IMR-90 (cell line): ENCODE data around the gene SPATA16. TPM values are rescaled to one million over a fixed set of nuclear protein-coding genes. Genes with fewer than 3 reads are reported as not detected.

Experiments used
- ATAC-seq: fragments of 200-7000 bp; cut with Tn5 transposase; 2 replicates; pipeline ENCODE4 v1.9.1; 2020; ENCODE audit warnings: low read depth, mild to moderate bottlenecking, moderate library complexity
- BruUV-seq: library from RNA; stranded (reverse); fragments of 400-500 nt; replicated peaks from 2 replicates; lab custom pipeline; 2021; lab: Mats Ljungman, UMichigan
- CTCF ChIA-PET: fragments of 300-600 bp; formaldehyde crosslinking; extraction: SDS; loops from one replicate; lab custom pipeline; 2021; ENCODE audit warnings: antibody characterized with exemption; lab: Yijun Ruan, JAX
- POLR2A ChIA-PET: fragments of 300-600 bp; sonication (Branson Sonifier 250); formaldehyde crosslinking; loops from one replicate; lab custom pipeline; 2022; ENCODE audit warnings: antibody characterized with exemption; ENCODE audit not compliant: unreplicated experiment; lab: Charles Lee
- DNase-seq: peaks from one replicate; pipeline ENCODE4 v3.0.0; 2013
- H2AFZ ChIP-seq: replicated peaks from 2 replicates; pipeline ENCODE3; 2013; ENCODE audit warnings: low read length, mild to moderate bottlenecking; ENCODE audit not compliant: poor library complexity
- H2AK5ac ChIP-seq: 2 replicates; pipeline ENCODE4 v1.6.1; 2013; ENCODE audit warnings: low read depth, low read length, inconsistent platforms
- H2AK9ac ChIP-seq: replicated peaks from 2 replicates; pipeline ENCODE3; 2013; ENCODE audit warnings: mild to moderate bottlenecking, low read depth, low read length, moderate library complexity; ENCODE audit not compliant: poor library complexity
- H2BK120ac ChIP-seq: 2 replicates; pipeline ENCODE4 v1.6.1; 2013; ENCODE audit warnings: low read depth, low read length, inconsistent platforms
- H2BK15ac ChIP-seq: 3 replicates; pipeline ENCODE4 v1.6.1; 2013; ENCODE audit warnings: low read depth, low read length, inconsistent platforms
- H2BK20ac ChIP-seq: 2 replicates; pipeline ENCODE4 v1.6.1; 2013; ENCODE audit warnings: low read depth, mild to moderate bottlenecking, inconsistent platforms, low read length, moderate library complexity
- H2BK5ac ChIP-seq: 2 replicates; pipeline ENCODE4 v1.6.1; 2013; ENCODE audit warnings: mild to moderate bottlenecking, low read depth, low read length, inconsistent platforms; ENCODE audit not compliant: poor library complexity, severe bottlenecking
- H3K14ac ChIP-seq: replicated peaks from 2 replicates; pipeline ENCODE4 v1.6.1; 2013; ENCODE audit warnings: low read depth, low read length, inconsistent platforms
- H3K18ac ChIP-seq: 2 replicates; pipeline ENCODE4 v1.6.1; 2013; ENCODE audit warnings: low read depth, low read length, control low read depth
- H3K23ac ChIP-seq: 2 replicates; pipeline ENCODE4 v1.6.1; 2013; ENCODE audit warnings: low read depth, low read length, inconsistent platforms
- H3K27ac ChIP-seq: 2 replicates; pipeline ENCODE4 v1.5.1; 2013; ENCODE audit warnings: mild to moderate bottlenecking, control low read depth, low read length; ENCODE audit not compliant: insufficient read depth
- H3K27me3 ChIP-seq: 2 replicates; pipeline ENCODE4 v1.6.1; 2013; ENCODE audit warnings: low read length; ENCODE audit not compliant: control insufficient read depth, insufficient read depth
- H3K36me3 ChIP-seq: 2 replicates; pipeline ENCODE4 v1.6.1; 2013; ENCODE audit warnings: low read length, mixed read lengths; ENCODE audit not compliant: control insufficient read depth, insufficient read depth
- H3K4ac ChIP-seq: 2 replicates; pipeline ENCODE4 v1.6.1; 2013; ENCODE audit warnings: low read depth, low read length, inconsistent platforms
- H3K4me1 ChIP-seq: 2 replicates; pipeline ENCODE4 v1.6.1; 2013; ENCODE audit warnings: low read length, mixed read lengths; ENCODE audit not compliant: control insufficient read depth, insufficient read depth
- H3K4me2 ChIP-seq: 2 replicates; pipeline ENCODE4 v1.6.1; 2013; ENCODE audit warnings: low read depth, mild to moderate bottlenecking, control low read depth, low read length, moderate library complexity
- H3K4me3 ChIP-seq: 2 replicates; pipeline ENCODE4 v1.5.1; 2013; ENCODE audit warnings: low read depth, mild to moderate bottlenecking, control low read depth, low read length, moderate library complexity; ENCODE audit not compliant: insufficient read depth
- H3K56ac ChIP-seq: 2 replicates; pipeline ENCODE4 v1.6.1; 2013; ENCODE audit warnings: low read length, inconsistent platforms; ENCODE audit not compliant: insufficient read depth; ENCODE audit errors: extremely low read depth
- H3K79me1 ChIP-seq, 2 experiments: 2 replicates each; pipeline ENCODE4 v1.6.1; 2013; ENCODE audit warnings: low read length in 2 of 2, inconsistent platforms in 1 of 2, low read depth in 1 of 2
- H3K9ac ChIP-seq: 2 replicates; pipeline ENCODE4 v1.6.1; 2013; ENCODE audit warnings: low read depth, low read length, control low read depth
- H3K9me1 ChIP-seq: 2 replicates; pipeline ENCODE4 v1.6.1; 2013; ENCODE audit warnings: low read length, inconsistent platforms; ENCODE audit not compliant: insufficient read depth
- H3K9me3 ChIP-seq: 2 replicates; pipeline ENCODE4 v1.6.1; 2013; ENCODE audit warnings: low read length; ENCODE audit not compliant: control insufficient read depth, insufficient read depth
- H4K20me1 ChIP-seq: 2 replicates; pipeline ENCODE4 v1.6.1; 2013; ENCODE audit warnings: low read length, inconsistent platforms; ENCODE audit not compliant: insufficient read depth
- H4K5ac ChIP-seq: 2 replicates; pipeline ENCODE4 v1.6.1; 2013; ENCODE audit warnings: mild to moderate bottlenecking, low read depth, low read length, control low read depth
- H4K8ac ChIP-seq, 2 experiments: 2 replicates each; pipeline ENCODE4 v1.6.1; 2013; ENCODE audit warnings: low read depth in 2 of 2, low read length in 2 of 2, control low read depth in 1 of 2, inconsistent platforms in 1 of 2
- H4K91ac ChIP-seq: 2 replicates; pipeline ENCODE4 v1.6.1; 2013; ENCODE audit warnings: low read depth, low read length, inconsistent platforms; ENCODE audit not compliant: insufficient read depth
- BHLHE40 ChIP-seq: fragments of 150-350 bp; IDR thresholded peaks from 2 replicates; pipeline ENCODE4 v1.6.1; 2016; ENCODE audit warnings: mild to moderate bottlenecking, low read depth, low read length
- CEBPB ChIP-seq: IDR thresholded peaks from 2 replicates; pipeline ENCODE4 v1.6.1; 2012; ENCODE audit warnings: low read depth, low read length, improper control_type of control experiment
- CHD1 ChIP-seq: IDR thresholded peaks from 2 replicates; pipeline ENCODE4 v1.6.1; 2012; ENCODE audit warnings: low read depth, low read length, improper control_type of control experiment
- MAFK ChIP-seq: IDR thresholded peaks from 2 replicates; pipeline ENCODE4 v1.6.1; 2012; ENCODE audit warnings: low read depth, low read length, improper control_type of control experiment
- MXI1 ChIP-seq: IDR thresholded peaks from 2 replicates; pipeline ENCODE4 v1.6.1; 2012; ENCODE audit warnings: low read depth, mild to moderate bottlenecking, low read length, moderate library complexity, borderline replicate concordance
- NFE2L2 ChIP-seq: fragments of 150-350 bp; IDR thresholded peaks from 2 replicates; pipeline ENCODE4 v1.6.1; 2016; ENCODE audit warnings: low read depth, mild to moderate bottlenecking, low read length
- POLR2A ChIP-seq: IDR thresholded peaks from 2 replicates; pipeline ENCODE4 v1.6.1; 2012; ENCODE audit warnings: mild to moderate bottlenecking, low read depth, low read length
- RAD21 ChIP-seq: IDR thresholded peaks from 2 replicates; pipeline ENCODE4 v1.6.1; 2012; ENCODE audit warnings: low read length, improper control_type of control experiment
- RCOR1 ChIP-seq: IDR thresholded peaks from 2 replicates; pipeline ENCODE4 v1.6.1; 2012; ENCODE audit warnings: mild to moderate bottlenecking, low read length, improper control_type of control experiment; ENCODE audit not compliant: insufficient replicate concordance
- RFX5 ChIP-seq: IDR thresholded peaks from 2 replicates; pipeline ENCODE4 v1.8.0; 2012; ENCODE audit warnings: low read depth, mild to moderate bottlenecking, low read length, moderate library complexity
- SMC3 ChIP-seq: fragments of 150-350 bp; IDR thresholded peaks from 2 replicates; pipeline ENCODE4 v1.6.1; 2016; ENCODE audit warnings: low read depth, mild to moderate bottlenecking, antibody characterized with exemption, low read length, moderate library complexity
- WGBS, 2 experiments: methylation state at CpG; one replicate each; pipeline versions ENCODE4 v1.1.5 to v1.1.7; 2013; ENCODE audit warnings: missing lambda C conversion rate in 2 of 2; ENCODE audit not compliant: insufficient read length in 1 of 2; ENCODE audit errors: extremely low coverage in 2 of 2; 5-methylcytosine and 5-hydroxymethylcytosine counted together
- dilution Hi-C: fragments of 300-500 bp; cut with HindIII; formaldehyde crosslinking; loops from one replicate; pipeline ENCODE4 v1.14.3; 2018; ENCODE audit warnings: low sequenced_read_pairs; ENCODE audit not compliant: unreplicated experiment
- in situ Hi-C: fragments of 300-500 bp; cut with MboI; formaldehyde crosslinking; loops from 3 replicates; pipeline ENCODE4 v1.14.3; 2019; ENCODE audit warnings: low sequenced_read_pairs, inconsistent platforms, mixed read lengths
- intact Hi-C: fragments of 100-400 bp; cut with micrococcal nuclease; formaldehyde crosslinking; loops from 2 replicates; pipeline ENCODE4 v1.10.0; 2022
- polyA plus RNA-seq, 3 experiments: library from polyadenylated mRNA; depleted of rRNA; stranded (reverse); fragments of >200 nt; gene quantifications; 2 replicates each; pipeline ENCODE4 v1.2.3, GENCODE V29; 2012; ENCODE audit warnings: low replicate concordance in 1 of 3
- total RNA-seq: library from RNA; depleted of rRNA; stranded (reverse); fragments of >200 nt; gene quantifications from 2 replicates; pipeline ENCODE4 v1.2.3, GENCODE V29; 2012
- TF ChIP-seq, protein P1 (sequence below): fragments of 150-350 bp; IDR thresholded peaks from 2 replicates; pipeline ENCODE4 v1.6.1; 2016; ENCODE audit warnings: low read depth, mild to moderate bottlenecking, low read length, moderate library complexity, borderline replicate concordance
- TF ChIP-seq, protein P2 (sequence below): conservative IDR thresholded peaks from 2 replicates; pipeline ENCODE4 v1.5.1; 2012; ENCODE audit warnings: mild to moderate bottlenecking, low read depth, low read length, improper control_type of control experiment
- TF ChIP-seq, protein P3 (sequence below): fragments of 150-350 bp; IDR thresholded peaks from 2 replicates; pipeline ENCODE4 v1.6.1; 2017; ENCODE audit warnings: mild to moderate bottlenecking, antibody characterized with exemption, low read length, low read depth

SPATA16 gene
- total and polyA plus RNA-seq, 2 of the 4 experiments (the other 2 are of a cell fraction) = not detected

DNA sequence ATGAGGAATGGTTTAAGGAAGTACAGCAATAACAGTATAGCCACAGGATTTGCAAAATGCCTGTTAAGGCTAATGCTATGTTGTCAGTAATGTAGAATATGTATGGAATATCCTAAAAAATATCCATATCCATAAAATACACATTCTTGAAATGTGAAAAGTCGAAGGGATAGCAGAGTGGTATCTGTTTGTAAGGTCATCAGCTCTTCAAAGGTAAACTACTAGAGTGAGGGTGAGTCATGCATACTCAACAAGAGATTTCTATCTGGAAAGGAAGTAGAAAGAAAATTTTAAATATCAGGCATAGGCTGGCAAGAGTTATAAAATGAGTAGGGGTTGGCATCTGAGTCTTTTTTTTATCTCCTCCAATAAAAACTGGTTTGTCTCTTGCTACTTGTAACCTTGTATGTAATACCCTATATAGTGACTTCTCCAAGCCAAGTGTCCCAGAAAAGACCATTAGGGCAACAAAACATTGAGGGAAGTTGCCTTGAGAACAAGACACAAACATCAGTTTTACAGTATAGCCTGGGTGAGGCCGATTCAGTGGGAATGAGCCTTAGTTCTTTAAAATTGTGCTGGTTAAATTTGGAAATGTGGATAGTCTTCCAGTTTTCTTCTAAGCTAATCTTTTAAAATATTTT, 103.1 kb downstream of the SPATA16 start:
- no peak overlapping the region for H4K91ac ChIP-seq
- TF ChIP-seq, protein P1, sequence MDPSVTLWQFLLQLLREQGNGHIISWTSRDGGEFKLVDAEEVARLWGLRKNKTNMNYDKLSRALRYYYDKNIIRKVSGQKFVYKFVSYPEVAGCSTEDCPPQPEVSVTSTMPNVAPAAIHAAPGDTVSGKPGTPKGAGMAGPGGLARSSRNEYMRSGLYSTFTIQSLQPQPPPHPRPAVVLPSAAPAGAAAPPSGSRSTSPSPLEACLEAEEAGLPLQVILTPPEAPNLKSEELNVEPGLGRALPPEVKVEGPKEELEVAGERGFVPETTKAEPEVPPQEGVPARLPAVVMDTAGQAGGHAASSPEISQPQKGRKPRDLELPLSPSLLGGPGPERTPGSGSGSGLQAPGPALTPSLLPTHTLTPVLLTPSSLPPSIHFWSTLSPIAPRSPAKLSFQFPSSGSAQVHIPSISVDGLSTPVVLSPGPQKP = no peak
- TF ChIP-seq POLR2A = no peak
- no peak for TF ChIP-seq CHD1
- no peak for TF ChIP-seq RAD21
- no peak for TF ChIP-seq NFE2L2
- no peak for TF ChIP-seq RCOR1
- TF ChIP-seq RFX5 = no peak
- no peak for TF ChIP-seq SMC3
- no peak for TF ChIP-seq BHLHE40
- TF ChIP-seq CEBPB = no peak
- TF ChIP-seq, protein P2, sequence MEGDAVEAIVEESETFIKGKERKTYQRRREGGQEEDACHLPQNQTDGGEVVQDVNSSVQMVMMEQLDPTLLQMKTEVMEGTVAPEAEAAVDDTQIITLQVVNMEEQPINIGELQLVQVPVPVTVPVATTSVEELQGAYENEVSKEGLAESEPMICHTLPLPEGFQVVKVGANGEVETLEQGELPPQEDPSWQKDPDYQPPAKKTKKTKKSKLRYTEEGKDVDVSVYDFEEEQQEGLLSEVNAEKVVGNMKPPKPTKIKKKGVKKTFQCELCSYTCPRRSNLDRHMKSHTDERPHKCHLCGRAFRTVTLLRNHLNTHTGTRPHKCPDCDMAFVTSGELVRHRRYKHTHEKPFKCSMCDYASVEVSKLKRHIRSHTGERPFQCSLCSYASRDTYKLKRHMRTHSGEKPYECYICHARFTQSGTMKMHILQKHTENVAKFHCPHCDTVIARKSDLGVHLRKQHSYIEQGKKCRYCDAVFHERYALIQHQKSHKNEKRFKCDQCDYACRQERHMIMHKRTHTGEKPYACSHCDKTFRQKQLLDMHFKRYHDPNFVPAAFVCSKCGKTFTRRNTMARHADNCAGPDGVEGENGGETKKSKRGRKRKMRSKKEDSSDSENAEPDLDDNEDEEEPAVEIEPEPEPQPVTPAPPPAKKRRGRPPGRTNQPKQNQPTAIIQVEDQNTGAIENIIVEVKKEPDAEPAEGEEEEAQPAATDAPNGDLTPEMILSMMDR = no peak
- TF ChIP-seq MAFK = no peak
- TF ChIP-seq MXI1 = no peak
- TF ChIP-seq, protein P3, sequence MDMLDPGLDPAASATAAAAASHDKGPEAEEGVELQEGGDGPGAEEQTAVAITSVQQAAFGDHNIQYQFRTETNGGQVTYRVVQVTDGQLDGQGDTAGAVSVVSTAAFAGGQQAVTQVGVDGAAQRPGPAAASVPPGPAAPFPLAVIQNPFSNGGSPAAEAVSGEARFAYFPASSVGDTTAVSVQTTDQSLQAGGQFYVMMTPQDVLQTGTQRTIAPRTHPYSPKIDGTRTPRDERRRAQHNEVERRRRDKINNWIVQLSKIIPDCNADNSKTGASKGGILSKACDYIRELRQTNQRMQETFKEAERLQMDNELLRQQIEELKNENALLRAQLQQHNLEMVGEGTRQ = no peak
- CTCF ChIA-PET = no interaction called here
- no peak overlapping the region for H2BK20ac ChIP-seq
- H3K4ac ChIP-seq = no peak overlapping the region
- H2AFZ ChIP-seq = no peak overlapping the region
- H4K5ac ChIP-seq = no peak overlapping the region
- no peak overlapping the region for H3K18ac ChIP-seq
- H2BK120ac ChIP-seq = no peak overlapping the region
- H3K9me1 ChIP-seq = no peaks in the 10 kb centered on the region
- ATAC-seq = no peak
- no peak overlapping the region for H2BK15ac ChIP-seq
- no peak overlapping the region for H2BK5ac ChIP-seq
- no peak overlapping the region for H2AK5ac ChIP-seq
- H3K27me3 ChIP-seq = no peaks in the 10 kb centered on the region
- H3K23ac ChIP-seq = no peak overlapping the region
- intact Hi-C loops = no loop called here
- H2AK9ac ChIP-seq = no peak overlapping the region
- H3K9ac ChIP-seq = no peak overlapping the region
- no peaks in the 10 kb centered on the region for H3K4me1 ChIP-seq
- no peaks in the 10 kb centered on the region for H4K20me1 ChIP-seq
- no peak overlapping the region for H3K4me2 ChIP-seq
- no peaks in the 10 kb centered on the region for H3K36me3 ChIP-seq
- no peak overlapping the region for H3K56ac ChIP-seq
- no TSS peak for BruUV-seq
- in situ Hi-C loops = no loop called here
- H3K79me1 ChIP-seq = no peaks in the 10 kb centered on the region
- H3K4me3 ChIP-seq = no peak overlapping the region
- no peaks in the 10 kb centered on the region for H3K9me3 ChIP-seq
- no peak overlapping the region for H4K8ac ChIP-seq
- dilution Hi-C loops = no loop called here
- POLR2A ChIA-PET = no interaction called here
- no peak overlapping the region for H3K14ac ChIP-seq
- no CpG with 5 or more reads among the region's 2 CpGs for WGBS, 2 experiments
- H3K27ac ChIP-seq = no peak overlapping the region
- DNase-seq = no peak
